IPS DF 4.7 (cell line): ENCODE measurements around the gene CD37.
"Not testable (repeated sequence)": the region's sequence is repeated elsewhere in the genome, so short reads cannot be mapped to it uniquely, and the experiment has no call there.

ENCODE experiments used
- DNase-seq: peaks from one replicate; pipeline ENCODE4 v3.0.0-alpha.2; 2013; ENCODE audit warnings: low spot score; ENCODE audit errors: extremely low read depth

Gene CD37, protein sequence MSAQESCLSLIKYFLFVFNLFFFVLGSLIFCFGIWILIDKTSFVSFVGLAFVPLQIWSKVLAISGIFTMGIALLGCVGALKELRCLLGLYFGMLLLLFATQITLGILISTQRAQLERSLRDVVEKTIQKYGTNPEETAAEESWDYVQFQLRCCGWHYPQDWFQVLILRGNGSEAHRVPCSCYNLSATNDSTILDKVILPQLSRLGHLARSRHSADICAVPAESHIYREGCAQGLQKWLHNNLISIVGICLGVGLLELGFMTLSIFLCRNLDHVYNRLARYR

GRCh38 chr19:49335071-49335783, at the start of gene CD37:
TSS of gene CD37 (plus strand) at chr19:49335406. CDS start at chr19:49335541, 135 bp downstream.
- no peak for DNase-seq

DNA sequence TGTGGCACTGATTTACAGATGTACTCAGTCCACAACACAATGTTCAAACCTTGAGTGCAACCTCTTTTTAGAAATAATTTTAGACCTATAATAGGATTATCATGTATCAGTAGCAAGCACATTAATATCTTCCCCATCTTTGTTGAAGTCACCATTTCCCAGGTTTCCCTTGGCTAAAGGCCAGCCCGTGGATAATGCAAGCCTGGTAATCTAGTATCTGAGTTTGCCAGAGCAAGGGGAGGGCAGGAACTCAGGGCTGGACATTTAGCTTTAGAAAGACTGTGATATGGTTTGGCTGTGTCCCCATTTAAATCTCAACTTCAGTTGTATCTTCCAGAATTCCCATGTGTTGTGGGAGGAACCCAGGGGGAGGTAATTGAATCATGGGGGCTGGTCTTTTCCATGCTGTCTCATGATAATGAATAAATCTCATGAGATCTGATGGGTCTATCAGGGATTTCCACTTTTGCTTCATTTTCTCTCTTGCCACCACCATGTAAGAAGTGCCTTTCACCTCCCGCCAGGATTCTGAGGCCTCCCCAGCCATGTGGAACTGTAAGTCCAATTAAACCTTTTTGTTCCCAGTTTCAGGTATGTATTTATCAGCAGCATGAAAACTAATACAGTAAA, 48.0 kb upstream of the CD37 start:
- no peak for DNase-seq

GRCh38 chr19:49288205-49288604, 47.0 kb upstream of the CD37 start:
- not testable (repeated sequence) for DNase-seq

- not testable (repeated sequence) for DNase-seq
These were observed 45.9 kb upstream of the CD37 start for GRCh38 chr19:49289286-49289685.

DNA sequence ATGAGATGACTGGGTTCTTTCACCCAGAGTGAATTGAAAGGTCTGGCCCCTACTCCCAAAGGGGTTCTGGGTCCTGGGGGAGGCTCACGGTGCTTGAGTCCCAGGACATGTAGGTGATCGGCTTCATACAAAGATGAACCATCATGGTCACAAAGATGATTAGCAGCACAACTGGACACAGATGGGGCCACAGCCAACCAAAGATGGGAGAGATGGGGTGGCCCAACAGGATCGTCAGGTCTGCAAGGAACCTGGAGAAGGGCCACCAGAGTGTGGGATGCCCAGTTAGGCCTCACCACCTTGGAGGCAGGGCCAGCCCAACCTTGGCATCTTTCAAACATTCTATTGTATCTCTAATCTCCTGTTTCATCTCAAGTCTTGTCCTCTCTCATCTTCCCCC, 44.7 kb upstream of the CD37 start:
- no peak for DNase-seq

DNA sequence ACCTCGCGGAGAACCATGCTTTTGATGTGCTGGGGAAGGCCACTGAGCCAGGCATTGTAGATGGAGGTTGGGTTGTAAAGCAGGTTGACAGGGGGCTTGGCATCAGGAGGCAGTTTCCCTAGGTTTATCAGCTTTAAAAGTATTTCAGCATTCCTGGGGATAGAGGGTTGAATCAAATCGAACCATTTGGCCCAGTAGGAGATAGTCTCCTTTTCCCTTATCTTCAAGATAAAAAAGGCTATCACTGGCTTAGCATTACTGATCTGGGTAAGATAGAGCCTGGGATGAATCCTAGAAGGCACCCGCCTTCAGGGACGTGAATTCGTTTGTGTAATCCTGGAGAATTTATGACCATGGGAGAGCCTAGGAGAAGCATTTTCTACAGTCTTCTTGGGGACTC, 40.8 kb upstream of the CD37 start:
- no peak for DNase-seq

- DNase-seq: no peak
These were observed 39.9 kb upstream of the CD37 start for GRCh38 chr19:49295208-49295880.

DNA sequence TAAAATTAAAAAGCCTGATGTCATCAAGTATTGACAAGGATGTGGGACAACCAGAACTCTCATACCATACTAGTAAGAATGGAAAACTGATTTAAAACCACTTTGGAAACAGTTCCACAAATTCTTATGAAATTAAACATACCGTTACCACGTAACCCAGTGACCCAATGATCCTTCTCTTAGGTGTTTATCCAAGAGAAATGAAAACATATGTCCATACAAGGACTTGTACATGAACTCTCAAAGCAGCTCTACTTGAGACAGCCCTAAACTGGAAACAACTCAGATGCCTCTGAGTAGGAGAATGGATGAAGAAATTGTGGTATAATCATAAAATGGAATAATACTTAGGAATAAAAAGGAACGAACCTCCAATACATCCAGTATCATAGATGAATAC, 37.8 kb upstream of the CD37 start:
- DNase-seq: no peak

GRCh38 chr19:49298653-49299052, 36.6 kb upstream of the CD37 start:
- not testable (repeated sequence) for DNase-seq

DNA sequence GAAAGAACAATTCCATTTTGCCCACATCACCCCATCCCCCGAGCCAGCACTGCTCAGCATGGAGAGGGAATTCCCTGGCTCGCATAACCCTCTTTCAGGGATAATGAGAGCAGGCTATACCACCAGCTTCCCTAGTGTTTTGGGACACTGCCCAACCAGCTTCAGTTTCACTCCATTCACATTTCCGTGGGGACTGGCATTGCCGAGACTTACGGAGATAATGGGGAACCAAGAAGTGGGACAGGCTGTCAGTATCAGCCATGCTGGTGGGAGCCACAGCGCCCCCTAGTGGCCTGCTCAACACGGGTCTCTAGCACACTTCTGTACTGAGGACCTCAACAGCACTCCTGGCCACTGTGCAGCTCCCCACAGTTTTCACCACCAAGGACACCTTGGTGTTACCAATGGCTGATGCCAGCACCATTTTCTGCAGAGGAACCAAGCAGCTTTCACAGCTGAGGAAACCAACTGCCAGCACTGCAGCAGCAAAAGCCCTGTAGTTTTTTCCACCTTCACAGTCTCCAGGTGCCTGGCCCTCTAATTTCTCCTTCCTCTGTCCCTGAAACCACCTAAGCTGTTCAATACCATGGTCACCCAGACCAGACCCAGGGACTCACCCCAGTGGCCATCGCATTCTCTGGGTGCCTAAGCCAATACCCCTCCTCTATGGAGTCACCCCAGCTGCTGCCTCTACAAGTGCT, 33.9 kb upstream of the CD37 start:
- DNase-seq: peak; percentile 78

DNA sequence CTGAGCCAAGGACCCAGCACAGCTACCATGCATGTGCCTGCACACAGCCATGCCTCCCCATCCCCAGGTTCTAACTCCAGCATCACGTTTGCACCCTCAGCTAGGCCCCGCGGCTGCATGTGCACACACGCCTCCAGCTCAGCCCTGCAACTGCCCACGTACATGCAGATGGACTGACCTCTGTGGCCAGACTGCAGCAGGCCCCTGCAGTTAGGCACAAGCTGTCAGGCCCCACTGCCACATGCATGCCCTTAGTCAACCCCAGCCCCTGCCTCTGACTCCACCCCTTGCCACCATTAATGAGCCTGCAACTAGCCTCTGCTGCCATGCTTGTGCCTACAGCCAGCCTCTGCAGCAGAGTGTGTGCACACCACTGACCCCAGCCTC, 33.3 kb upstream of the CD37 start:
- no peak for DNase-seq

DNA sequence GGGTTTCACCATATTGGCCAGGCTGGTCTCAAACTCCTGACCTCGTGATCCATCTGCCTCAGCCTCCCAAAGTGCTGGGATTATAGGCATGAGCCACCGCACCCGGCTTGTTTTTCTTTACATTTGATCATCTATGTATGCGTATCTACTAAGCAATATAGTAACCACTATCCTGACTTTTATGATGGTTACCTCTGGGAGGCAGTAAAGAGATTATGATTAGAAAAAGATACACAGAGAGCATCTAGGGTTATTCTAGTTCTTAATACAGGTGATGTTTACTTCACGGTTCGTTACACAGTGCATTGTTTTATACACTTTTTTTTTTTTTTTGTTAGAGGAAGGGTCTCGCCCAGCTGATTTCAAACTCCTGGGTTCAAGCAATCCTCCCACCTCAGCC, 28.5 kb upstream of the CD37 start:
- not testable (repeated sequence) for DNase-seq

DNA sequence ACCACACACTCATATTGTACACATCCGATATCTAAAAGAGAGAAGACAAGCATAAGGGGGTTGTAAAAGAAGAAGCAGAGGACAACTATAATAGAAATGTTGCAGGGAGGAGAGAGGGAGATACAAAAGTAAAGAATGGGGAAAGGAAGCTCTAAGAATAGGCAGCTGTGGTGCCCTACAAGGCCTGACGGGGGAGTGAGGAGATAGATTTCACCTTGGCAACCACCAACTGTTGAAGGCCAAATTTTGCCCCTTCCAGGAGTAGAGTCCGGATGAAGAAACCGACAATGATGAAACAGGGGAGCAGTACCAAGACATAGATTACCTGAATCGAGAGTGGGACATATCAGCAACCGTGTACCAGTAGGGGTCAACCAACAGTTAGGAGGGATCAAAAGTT, 26.1 kb upstream of the CD37 start:
- DNase-seq: no peak

DNA sequence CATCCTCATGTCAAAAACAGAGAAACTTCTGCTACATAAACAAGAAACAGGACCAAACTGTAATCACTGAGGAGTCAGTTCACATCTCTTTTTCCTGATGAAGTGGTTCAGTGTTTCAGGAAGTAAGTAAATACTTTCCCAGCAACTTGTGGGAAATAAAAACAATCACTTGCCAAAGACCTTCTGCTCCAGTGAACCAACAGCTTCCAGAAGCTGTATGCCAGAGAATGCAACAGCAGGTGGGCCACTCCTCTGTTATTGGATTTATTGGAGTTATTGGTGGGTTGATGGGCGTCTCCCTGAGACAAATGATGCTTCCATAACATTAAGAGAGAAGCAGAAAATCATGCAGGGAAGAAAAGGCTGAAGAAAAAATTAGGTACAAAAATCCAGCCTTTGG, 20.1 kb upstream of the CD37 start:
- DNase-seq: no peak

GRCh38 chr19:49316284-49316683, 18.9 kb upstream of the CD37 start:
- no peak for DNase-seq

DNA sequence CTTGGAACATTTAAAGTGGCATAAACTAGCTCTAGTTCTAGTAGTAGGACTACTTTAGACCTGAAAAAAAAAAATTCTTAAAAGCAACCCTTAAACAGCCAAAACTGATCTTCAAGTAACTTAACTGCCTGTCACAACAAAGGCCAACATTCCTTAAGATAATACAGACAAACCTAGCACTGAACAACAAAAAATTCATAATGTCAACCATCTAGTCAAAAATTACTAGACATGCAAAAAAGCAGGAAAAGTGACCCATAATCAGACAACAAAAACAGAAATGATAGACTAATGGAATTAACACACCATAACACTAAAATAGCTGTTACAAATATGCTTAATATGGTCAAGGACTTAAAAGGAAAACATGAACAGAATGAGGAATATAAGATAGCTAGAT, 16.9 kb upstream of the CD37 start:
- no peak for DNase-seq

DNA sequence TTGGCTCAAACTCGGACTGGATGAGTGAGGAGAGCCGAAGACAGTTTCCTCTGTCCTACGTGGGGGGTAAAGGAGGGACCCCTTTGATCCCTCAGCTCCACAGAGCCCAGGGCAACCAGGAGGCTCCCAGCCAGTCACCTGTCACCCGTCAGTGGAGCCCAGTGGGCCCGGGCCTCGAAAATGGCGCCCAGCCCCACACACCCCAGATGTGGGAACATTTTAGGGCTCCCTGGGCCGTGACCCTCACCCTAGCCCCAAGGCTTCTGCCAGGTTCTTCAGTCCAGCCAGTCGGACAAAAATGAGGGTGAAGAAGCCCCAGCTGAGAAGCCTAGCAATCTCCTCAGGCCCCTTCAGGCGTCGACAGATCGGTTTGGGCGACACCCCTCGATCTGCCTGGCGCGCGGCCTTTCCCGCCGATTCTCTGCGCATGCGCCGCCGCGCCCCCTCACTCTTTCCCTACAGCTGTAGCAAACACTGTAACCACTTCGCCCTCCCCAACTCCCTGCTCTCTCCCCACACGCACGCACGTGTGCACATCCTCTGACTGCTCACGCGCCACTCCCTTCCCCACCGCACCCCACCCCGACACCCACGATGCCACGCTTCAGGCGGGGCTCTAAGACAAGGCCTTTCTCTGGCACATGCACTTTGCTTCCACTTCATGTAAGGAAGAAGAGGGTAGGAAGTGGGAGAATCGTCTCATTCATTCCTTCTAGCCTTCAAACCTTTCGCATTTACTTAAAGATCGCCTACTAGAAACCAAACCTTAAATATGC, 10.2 kb upstream of the CD37 start, which contains the start of gene SLC6A16:
Gene SLC6A16 (minus strand): TSS at position 391 of the 776 bp plus-strand sequence. CDS start 13,844 bp downstream, outside the sequence.
- no peak for DNase-seq

- not testable (repeated sequence) for DNase-seq
These were observed 9.4 kb upstream of the CD37 start for GRCh38 chr19:49325756-49326155.

DNA sequence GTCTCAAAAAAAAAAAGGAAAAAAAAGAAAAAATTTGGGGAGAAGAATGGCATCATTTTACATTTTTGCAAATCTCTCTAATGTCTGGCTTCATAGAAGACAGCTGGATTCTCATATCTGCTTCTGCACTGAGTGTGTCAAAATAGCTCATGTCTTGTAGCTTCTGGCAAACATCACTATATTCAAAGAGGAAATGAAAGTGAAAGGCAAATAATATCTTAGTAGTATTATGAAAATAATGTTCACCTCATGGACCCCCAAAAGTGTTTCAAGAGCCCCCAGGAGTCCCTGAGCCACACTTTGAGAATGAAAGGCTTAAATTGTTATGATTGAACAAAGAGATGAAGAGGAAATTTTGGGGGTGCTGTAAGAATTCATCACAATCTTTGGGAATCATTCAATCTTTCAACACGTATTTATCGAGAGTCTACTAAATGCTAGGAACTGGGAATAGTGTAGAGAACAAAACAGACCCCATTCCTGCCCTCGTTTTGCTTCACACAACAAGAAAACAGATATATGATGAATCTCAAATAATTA, 9.0 kb upstream of the CD37 start:
- DNase-seq: no peak

DNA sequence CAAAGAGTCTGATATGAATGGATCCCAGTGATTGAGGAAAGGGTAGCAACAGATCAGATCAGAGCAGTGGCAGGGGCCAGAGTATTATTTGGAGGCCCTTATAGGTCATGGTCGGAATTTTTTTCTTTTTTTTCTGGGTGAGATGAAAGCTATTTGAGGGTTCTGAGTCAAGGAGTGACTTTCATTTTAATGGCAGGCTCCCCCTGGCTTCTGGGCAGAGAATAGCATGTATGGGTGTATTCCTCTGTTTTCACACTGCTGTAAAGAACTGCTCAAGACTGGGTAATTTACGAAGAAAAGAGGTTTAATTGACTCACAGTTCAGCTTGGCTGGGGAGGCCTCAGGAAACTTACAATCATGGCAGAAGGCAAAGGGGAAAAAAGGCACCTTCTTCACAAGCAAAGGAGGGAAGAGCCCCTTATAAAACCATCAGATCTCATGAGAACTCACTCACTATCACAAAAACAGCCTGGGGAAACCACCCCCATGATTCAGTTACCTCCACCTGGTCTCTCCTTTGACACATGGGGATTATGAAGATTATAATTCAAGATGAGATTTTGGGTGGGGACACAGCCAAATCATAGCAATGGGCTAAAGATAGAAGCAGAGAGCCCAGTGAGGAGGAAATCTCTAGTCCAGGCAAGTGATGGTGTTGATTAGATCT, 7.2 kb upstream of the CD37 start:
- no peak for DNase-seq
